Activated CD4-positive, alpha-beta T cell treated with anti-CD3 and anti-CD28 coated beads, Interleukin-2, amount 50 U/mL, for 48 hours (primary cell): ENCODE data around the gene MLXIP.

Source experiments
- DNase-seq, 2 experiments: peaks; one replicate each; pipeline ENCODE4 v3.0.0-alpha.2; 2020

The MLXIP gene

GRCh38 chr12:122080149-122081082 is 1.9 kb downstream of the MLXIP start:
- DNase-seq, result peak; percentile 34 to 48

DNA sequence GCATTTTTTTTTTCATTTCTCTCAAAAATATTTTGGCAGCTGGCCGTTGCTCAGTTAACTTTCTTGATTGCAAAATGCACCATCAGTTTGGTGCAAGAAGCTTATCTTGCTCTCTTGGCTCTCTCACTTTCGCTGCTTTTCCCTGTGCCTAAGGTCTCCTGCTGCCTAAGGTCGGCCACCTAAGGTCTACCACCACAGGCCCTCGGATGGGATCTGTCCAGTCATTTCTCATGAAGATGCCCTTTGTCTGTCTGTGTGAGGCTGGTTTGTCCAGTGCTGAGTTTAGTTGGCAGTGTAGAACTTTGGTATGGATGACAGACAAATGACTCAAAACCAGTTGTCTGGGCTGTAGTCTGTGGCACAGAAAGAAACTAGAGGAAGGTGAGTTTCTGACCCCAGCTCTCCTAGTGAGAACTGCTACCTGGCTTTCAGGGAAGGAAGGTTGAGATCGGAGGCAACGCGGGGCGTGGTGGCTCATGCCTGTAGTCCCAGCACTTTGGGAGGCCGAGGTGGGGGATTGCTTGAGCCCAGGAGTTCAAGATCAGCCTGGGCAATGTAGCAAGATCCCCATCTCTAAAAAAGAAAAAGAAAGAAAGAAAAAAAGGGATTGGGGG is 2.6 kb downstream of the MLXIP start:
- peak; percentile 42 to 61 for DNase-seq

DNA sequence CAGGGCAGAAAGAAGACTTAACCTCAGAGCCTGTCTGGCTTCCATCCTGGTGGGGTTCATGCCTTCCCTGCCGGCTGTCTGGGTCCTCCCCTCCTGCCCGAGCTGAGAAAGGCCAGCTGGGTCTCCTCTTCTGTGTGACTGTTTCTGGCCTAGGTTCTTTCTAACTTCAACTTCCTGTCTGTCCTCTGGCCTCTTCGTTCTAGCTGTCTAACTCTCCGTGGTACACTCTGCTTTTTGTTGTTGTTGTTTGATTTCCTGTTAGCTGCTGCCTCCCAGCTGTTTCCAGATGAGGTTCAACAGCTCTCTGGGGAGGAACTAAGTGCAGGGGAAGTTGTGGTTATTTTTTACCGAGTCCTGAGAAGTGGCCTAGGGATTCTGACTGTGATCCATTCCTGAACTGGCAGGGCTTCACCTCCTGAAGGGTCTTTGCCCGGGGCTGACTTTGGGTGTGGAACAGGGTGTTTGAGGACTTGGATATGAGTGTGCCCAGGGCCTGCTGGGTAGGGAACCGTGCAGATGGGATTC is 3.2 kb downstream of the MLXIP start:
- DNase-seq, result no peak

- DNase-seq, result peak; percentile 33 to 64
These were observed 4.2 kb downstream of the MLXIP start for GRCh38 chr12:122082621-122083356.

- DNase-seq, result no peak
These were observed 6.4 kb downstream of the MLXIP start for GRCh38 chr12:122084857-122085405.

- no peak for DNase-seq
These were observed 7.0 kb downstream of the MLXIP start for GRCh38 chr12:122085591-122085990.

GRCh38 chr12:122086116-122086515 is 7.6 kb downstream of the MLXIP start:
- no peak for DNase-seq

- DNase-seq, result no peak
These were observed 8.2 kb downstream of the MLXIP start for GRCh38 chr12:122086641-122087285.

GRCh38 chr12:122087431-122088178 is 9.0 kb downstream of the MLXIP start:
- no peak for DNase-seq

GRCh38 chr12:122088179-122088810 is 9.7 kb downstream of the MLXIP start:
- no peak for DNase-seq

- DNase-seq, result no peak
These were observed 10.5 kb downstream of the MLXIP start for GRCh38 chr12:122089077-122089476.

DNA sequence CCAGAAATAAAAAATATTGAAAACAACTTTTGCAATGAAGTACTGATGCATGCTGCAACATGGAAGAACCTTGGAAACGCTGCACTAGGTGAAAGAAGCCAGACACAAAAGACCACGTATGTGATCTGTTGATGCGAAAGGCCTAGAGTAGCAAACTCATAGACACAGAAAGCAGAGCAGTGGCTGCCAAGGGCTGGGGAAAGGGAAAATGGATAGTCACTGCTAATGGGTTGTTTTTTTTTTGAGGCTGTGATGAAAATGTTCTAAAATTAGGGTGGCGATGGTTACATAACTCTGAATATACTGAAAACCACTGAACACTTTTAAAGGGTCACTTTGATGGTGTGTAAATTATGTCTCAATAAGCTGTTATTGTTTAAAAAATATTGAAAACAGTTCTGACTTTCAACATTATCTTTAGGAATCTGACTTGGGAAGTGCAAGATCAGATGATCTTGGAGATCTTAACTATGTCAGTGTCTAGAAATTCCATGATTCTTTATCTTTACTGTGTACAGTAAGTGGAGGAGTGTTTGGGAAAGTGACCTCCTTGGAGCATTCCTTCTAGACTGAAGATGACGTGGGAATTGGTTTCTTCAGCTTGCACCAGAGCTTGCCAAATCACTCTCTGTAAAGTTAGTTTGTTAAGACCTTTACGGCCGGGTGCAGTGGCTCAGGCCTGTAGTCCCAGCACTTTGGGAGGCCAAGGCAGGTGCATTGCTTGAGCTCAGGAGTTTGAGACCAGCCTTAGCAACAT is 12.4 kb downstream of the MLXIP start:
- DNase-seq, result no peak

DNA sequence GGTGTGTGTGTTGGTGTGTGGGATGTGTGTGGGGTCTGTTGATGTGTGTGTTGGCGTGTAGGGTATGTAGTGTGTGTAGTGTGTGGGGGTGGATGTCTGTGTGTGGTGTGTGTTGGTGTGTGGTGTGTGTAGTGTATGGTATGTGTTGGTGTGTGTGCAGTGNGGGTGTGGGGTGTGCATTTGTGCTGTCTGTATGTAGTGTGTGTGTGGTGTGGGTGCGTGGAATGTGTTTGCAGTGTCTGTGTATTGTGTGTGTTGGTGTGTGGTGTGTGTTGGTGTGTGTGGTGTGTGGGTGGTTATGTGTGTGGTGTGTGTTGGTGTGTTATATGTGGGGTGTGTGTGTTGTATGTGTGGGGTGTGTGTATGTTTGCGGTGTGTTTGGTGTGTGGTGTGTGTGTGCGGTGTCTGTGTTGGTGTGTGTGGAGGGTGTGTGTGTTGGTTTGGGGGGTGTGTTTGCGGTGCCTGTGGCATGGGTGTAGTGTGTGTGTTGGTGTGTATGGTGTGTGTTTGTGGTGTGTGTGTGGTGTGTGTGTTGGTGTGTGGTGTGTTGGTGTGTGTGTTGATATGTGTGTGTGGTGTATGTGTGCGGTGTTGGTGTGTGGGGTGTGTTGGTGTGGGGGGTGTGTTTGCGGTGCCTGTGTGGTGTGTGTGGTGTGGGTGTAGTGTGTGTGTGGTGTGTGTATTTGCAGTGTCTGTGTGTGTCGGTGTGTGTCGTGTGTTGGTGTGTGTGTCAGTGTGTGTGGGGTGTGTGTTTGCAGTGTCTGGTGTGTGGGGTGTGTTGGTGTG is 14.7 kb downstream of the MLXIP start:
- DNase-seq, result no peak

DNA sequence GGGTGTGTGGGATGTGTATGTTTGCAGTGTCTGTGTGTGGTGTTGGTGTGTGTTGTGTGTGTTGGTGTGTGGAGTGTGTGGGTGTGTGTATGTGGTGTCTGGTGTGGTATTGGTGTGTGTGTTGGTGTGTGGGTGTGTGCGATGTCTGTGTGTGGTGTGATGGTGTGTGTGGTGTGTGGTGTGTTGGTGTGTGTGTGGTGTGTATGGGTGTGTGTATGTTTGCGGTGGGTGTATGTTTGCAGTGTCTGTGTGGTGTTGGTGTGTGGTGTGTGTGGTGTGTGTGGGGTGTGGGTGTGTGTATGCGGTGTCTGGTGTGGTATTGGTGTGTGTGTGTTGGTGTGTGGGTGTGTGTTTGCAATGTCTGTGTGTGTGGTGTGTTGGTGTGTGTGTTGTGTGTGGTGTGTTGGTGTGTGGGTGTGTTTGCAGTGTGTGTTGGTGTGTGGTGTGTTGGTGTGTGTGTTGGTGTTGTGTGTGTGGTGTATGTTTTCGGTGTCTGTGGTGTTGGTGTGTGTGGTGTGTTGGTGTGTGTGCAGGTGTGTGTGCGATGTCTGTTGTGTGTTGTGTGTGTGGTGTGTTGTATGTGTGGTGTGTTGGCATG is 15.7 kb downstream of the MLXIP start:
- DNase-seq, result no peak

DNA sequence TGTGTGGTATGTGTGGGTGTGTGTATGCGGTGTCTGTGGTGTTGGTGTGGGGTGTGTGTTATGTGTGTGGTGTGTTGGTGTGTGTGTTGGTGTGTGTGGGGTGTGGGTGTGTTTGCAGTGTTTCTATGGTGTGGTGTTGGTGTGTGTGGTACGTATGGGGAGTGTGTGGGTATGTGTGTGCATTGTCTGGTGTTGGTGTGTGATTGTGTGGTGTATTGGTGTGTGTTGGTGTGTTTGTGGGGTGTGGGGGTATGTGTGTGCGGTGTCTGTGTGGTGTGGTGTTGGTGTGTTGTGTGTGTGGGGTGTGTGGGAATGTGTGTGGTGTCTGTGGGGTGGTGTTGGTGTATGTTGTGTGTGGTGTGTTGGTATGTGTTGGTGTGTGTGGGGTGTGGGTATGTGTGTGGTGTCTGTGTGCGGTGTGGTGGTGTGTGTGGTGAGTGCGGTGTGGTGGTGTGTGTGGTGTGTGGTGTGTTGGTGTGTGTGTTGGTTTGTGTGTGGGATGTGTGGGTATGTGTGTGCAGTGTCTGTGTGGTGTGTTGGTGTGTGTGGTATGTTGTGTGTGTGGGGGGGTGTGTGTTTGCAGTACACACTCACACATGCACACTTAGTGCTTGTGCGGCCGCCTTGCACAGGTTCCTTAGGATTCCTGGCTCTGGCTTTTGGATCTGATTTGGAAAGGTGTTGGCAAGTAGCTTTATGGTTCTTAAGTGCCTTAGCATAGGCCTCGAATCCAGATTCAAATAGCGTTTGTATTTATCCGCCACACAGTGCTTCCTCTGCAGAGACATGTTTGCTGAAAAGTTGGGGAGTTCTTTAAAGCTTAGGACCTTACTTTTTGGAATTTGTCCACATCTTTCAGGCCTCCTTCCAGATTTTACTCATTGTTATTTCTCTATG is 16.4 kb downstream of the MLXIP start:
- DNase-seq, result no peak

GRCh38 chr12:122096014-122096413 is 17.5 kb downstream of the MLXIP start:
- no peak for DNase-seq

- DNase-seq, result no peak
These were observed 18.1 kb downstream of the MLXIP start for GRCh38 chr12:122096591-122097149.

DNA sequence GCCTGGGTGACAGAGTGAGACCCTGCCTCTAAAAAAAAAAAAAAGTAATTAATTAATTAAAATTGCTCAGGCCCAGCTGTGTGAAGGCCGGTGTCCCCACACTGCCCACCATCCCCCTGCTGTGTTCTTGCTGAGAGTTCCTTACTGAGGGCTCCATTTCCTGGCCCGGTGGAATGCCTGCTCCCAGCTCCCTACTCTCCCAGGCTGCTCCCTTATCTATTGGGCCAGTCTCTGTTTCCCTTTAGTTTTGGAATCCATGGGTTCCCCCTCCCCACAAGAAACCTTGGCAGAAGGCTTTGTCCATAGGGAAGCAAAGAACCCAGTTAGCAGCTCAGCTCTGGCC is 19.0 kb downstream of the MLXIP start:
- no peak for DNase-seq
